HG03135 (cell line): ENCODE data around the gene KDM5B.
"Not testable (repeated sequence)": the region's sequence is repeated elsewhere in the genome, so short reads cannot be mapped to it uniquely, and the experiment has no call there.

ENCODE experiments used
- ATAC-seq: cut with Tn5 transposase; IDR thresholded peaks from one replicate; pipeline ENCODE4 v1.9.1; 2021; ENCODE audit warnings: mild to moderate bottlenecking, moderate library complexity; ENCODE audit not compliant: unreplicated experiment

The KDM5B gene

GRCh38 chr1:202815120-202815519, 6.9 kb upstream of the KDM5B start:
- ATAC-seq, result no peak

DNA sequence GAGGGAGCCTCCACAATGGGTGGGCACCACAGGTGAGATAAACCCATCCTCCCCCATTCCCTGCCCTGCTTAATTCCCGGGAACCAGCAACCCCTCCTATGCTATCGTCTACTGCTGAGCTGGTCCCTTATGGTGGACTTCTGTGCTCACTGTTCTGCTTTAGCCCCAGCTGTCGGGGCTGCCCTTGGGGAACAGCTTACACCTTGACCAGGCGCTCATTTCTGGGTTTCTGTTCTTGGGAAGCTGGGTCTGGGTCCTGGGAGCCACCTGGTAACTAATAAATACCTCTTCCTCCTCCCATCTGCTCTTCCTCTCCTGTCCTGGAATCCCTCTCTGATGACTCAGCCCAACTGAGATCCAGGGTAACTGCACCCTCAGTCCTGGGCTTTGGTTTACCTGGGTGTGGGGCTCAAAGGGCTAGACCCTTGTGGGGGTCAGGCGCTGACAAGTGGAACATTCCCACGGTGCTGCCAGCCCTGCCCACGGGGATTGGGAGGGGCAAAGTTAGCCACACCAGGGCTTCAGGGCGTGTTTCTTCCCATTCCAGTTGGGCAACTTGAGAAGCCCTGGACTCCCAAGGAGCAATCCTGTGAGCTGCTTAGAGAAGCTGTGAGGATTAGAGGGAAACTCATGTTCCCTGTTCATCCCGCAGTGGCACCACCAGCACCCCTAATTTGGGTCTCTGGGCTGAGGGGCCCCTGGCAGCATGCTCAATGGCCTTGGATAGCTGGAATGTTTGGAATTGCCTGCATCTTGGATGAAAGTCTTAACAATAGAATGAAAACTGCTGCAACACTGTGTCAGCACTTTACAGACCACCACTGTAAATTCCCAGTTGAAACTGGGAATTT, 4.2 kb upstream of the KDM5B start:
- no peak for ATAC-seq

GRCh38 chr1:202811296-202812175, 3.3 kb upstream of the KDM5B start:
- peak; percentile 5 for ATAC-seq

DNA sequence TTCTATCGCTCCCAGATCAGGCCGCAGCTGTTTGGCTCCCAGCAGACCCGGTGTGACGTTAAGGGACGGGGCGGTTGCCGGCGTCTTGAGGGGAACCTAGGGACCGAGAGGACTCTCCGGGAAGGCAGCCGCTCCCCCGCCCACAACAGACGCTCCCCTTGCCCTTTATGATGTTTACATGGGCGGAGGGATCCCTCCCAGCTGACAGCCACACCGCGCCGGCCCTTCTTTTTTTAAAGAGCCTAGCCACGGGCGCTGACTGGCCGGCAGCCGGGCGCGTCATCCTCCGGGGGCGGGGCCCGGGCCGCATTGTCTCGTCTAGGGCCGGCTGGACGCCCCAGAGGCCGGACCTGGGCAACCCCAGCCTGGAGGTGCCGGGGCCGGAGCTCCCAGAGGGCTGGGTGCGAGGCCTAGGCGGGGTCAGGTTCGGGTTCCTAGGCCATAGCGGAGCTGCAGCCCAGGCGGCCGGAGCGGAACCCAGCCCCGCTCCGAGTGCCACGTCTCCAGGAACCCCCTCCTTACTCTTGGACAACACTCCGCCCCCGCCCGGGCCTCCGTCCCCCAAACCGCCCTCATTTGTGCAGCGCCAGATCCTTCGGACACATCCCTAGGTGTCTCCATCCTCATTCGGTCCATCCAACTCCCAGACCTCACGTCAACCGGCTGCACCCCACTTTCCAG, 2.5 kb upstream of the KDM5B start, which contains the start of gene PCAT6:
Gene PCAT6, plus strand, starts transcription at position 340 of the 681 bp plus-strand sequence.
- ATAC-seq, result peak; percentile 75

GRCh38 chr1:202810193-202810614, 2.0 kb upstream of the KDM5B start:
- ATAC-seq, result no peak

GRCh38 chr1:202809597-202810159, 1.5 kb upstream of the KDM5B start:
- no peak for ATAC-seq

DNA sequence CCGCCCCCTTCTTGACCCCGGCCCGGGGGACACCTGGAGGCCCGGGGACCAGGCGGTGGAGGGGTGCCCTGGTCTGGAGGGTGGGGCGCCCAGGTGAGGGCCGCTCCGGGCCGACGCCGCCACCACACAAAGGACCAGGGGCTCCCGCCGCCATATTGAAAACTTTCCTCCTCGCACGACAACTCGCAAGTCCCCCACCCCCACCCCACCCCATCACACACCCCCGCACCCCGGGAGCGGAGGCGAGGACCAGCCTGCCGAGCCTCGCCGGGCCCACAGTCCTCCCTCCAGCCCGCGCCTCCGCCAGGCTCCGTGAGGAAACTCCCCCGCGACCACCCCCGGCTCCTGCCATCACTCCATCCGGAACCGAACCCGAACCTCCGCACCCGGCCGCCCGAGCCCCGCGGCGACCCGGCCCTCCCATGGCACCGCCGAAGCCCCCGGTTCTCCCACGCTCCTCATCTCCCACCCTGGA, 733 bp downstream of the KDM5B start:
- ATAC-seq, result no peak

- no peak for ATAC-seq
These were observed 1.3 kb downstream of the KDM5B start for GRCh38 chr1:202806845-202807450.

DNA sequence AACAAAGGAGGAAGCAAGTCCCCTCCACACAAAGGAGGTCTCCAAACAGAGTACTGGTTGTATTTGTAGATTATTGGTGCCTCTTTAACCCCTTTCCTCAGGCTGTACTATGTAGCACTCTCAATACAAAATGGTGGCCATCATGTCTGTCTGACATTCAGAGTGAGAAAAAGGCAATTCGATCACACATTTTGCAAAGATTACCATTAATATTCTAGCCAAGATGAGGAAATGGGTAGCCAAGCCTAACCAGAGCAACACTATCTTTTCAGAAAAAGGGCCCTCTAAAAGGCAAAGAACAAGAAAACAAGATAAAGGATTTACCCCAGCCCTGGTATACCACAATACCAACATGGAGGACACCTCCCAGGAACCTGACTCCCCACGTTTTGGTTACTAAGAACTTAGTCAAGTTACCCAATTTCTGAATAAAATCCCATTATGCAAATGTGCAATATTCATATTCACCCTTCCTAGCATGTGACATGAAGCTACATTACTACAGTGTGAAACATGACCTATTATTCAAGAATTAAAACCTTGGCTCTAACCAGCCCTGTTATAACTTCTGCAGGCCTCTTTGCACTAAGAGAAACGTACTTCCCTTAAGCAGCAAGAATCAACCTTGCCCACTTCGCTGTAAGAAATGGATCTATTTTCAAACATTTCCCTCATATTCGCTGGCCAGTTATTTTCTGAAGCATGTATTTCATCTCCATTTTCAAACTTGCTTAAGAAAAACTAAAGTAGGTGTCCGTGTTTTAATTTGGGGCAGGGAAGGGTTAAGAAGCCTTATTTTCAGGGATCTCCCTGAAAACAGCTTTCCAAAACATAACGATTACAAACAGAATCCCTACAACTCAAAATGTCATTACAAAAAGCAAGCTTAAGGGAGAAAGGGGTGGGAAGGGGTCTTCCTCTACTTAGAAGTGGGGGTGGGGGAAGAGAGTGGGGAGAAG, 2.1 kb downstream of the KDM5B start:
- ATAC-seq, result no peak

- ATAC-seq, result no peak
These were observed 4.1 kb downstream of the KDM5B start for GRCh38 chr1:202804126-202804525.

GRCh38 chr1:202802998-202803932, 5.0 kb downstream of the KDM5B start:
- no peak for ATAC-seq

GRCh38 chr1:202802034-202802433, 6.2 kb downstream of the KDM5B start:
- ATAC-seq, result no peak

GRCh38 chr1:202801175-202801574, 7.0 kb downstream of the KDM5B start:
- no peak for ATAC-seq

DNA sequence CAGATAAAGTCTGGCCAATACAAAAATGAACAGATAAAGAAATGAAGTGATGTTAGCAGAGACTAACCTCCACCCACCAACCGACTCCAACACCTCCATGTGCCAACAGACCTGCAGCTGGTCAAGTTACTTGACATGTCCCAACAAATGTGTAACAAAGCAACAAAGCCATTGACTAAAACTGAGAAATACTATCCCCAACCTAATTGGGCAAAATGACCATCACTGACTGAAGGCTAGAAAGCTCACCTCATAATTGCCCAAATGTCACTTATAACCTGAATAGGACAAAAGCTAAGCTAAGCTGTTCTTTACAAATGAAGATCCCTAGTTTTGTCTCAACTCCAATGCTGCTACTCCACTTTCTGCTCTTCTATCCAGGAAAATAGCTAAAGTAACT, 7.5 kb downstream of the KDM5B start:
- ATAC-seq, result no peak

GRCh38 chr1:202798792-202799331, 9.4 kb downstream of the KDM5B start:
- ATAC-seq, result no peak

GRCh38 chr1:202798260-202798659, 10.0 kb downstream of the KDM5B start:
- no peak for ATAC-seq

GRCh38 chr1:202796670-202797069, 11.6 kb downstream of the KDM5B start:
- ATAC-seq, result no peak

GRCh38 chr1:202794931-202795330, 13.3 kb downstream of the KDM5B start:
- not testable (repeated sequence) for ATAC-seq
